Measurements from ENCODE around the gene LRP2BP. TPM values are rescaled to one million over a fixed set of nuclear protein-coding genes. Genes with fewer than 3 reads are reported as not detected.

Gene LRP2BP
- polyA plus RNA-seq, 2 of the 4 experiments (the other 2 are of a cell fraction) = 0.23 to 0.37 TPM

- Histone ChIP-seq H3K9me3 (no peaks in the 10 kb centered on the region), H3K27ac (no peak overlapping the region), H3K4me1 (no peaks in the 10 kb centered on the region), H3K4me2 (no peak overlapping the region), H3K4me3 (no peak overlapping the region)
- no peak for TF ChIP-seq FOSB (CRISPR knock-in tag; IDR thresholded peaks at IDR 0.05)
- no peak for TF ChIP-seq REST (IDR thresholded peaks at IDR 0.05)
- TF ChIP-seq, protein P1, sequence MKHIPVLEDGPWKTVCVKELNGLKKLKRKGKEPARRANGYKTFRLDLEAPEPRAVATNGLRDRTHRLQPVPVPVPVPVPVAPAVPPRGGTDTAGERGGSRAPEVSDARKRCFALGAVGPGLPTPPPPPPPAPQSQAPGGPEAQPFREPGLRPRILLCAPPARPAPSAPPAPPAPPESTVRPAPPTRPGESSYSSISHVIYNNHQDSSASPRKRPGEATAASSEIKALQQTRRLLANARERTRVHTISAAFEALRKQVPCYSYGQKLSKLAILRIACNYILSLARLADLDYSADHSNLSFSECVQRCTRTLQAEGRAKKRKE (CRISPR knock-in tag; IDR thresholded peaks at IDR 0.05; ENCODE audit: low read depth) = no peak
- no peak for TF ChIP-seq HES2 (IDR thresholded peaks at IDR 0.05)
- no peak for TF ChIP-seq ESRRA (IDR thresholded peaks at IDR 0.05; ENCODE audit: borderline replicate concordance, low read length)
- no peak for TF ChIP-seq BHLHE40 (IDR thresholded peaks at IDR 0.05; ENCODE audit: low read depth, low read length)
- TF ChIP-seq RNF2 (IDR thresholded peaks at IDR 0.05; ENCODE audit: borderline replicate concordance, low read depth) = no peak
- TF ChIP-seq CBX8 (IDR thresholded peaks at IDR 0.05) = no peak
- DNase-seq (ENCODE audit: low read depth in 1 of 2, low spot score in 1 of 2) (no peak), ATAC-seq (no peak), FAIRE-seq (no peak)
- POLR2A ChIA-PET = no interaction called here
- CTCF ChIA-PET = no interaction called here
- 91% methylated on average over 13 of the region's 13 CpGs for WGBS (ENCODE audit: missing lambda C conversion rate)
These were observed 16.1 kb downstream of the LRP2BP start for GRCh38 chr4:185379326-185380295.

DNA sequence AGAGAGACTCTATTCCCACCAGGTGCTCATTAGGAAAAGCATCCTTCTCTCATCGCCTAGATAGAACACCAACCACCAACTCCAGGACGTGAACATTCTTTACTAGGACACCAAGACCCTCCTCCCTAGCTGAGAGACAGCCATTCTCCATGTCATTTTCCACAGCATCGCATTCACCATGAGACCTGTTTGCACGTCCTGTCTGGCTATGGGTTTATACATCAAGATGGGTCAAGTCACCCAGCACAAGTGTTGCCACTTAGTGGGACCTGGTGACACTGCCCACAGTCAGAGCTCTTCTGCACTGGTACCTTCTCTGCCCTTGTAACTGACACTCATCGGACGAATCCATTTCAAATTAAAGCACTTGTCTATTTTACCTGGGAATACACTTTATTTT is 17.5 kb downstream of the LRP2BP start:
- DNase-seq (ENCODE audit: low read depth in 1 of 2, low spot score in 1 of 2) (no peak), ATAC-seq (no peak), FAIRE-seq (no peak)
- no peaks in the 10 kb centered on the region for H3K9me3 ChIP-seq
- POLR2A ChIA-PET = no interaction called here
- CTCF ChIA-PET = interaction anchor here (0.8 to 1.0 kb wide), 2 partner anchors 12 to 17 kb away, joined by 3 read pairs; partner anchors contain the start of gene LRP2BP
- no peak overlapping the region for H3K27ac ChIP-seq
- TF ChIP-seq FOSB (CRISPR knock-in tag; IDR thresholded peaks at IDR 0.05) (no peak), EHF (CRISPR knock-in tag; IDR thresholded peaks at IDR 0.05) (no peak), REST (IDR thresholded peaks at IDR 0.05) (no peak), ESRRA (IDR thresholded peaks at IDR 0.05; ENCODE audit: borderline replicate concordance, low read length) (no peak), PBX3 (IDR thresholded peaks at IDR 0.05) (no peak)
- H3K4me2 ChIP-seq = no peak overlapping the region
- H3K4me1 ChIP-seq = no peaks in the 10 kb centered on the region
- H3K4me3 ChIP-seq = no peak overlapping the region
- WGBS (ENCODE audit: missing lambda C conversion rate) = 87% methylated on average over 6 of the region's 6 CpGs
